ENCODE data around the gene TEKT5.
"Not testable (repeated sequence)": the region's sequence is repeated elsewhere in the genome, so short reads cannot be mapped to it uniquely, and the experiment has no call there.

The TEKT5 gene

DNA sequence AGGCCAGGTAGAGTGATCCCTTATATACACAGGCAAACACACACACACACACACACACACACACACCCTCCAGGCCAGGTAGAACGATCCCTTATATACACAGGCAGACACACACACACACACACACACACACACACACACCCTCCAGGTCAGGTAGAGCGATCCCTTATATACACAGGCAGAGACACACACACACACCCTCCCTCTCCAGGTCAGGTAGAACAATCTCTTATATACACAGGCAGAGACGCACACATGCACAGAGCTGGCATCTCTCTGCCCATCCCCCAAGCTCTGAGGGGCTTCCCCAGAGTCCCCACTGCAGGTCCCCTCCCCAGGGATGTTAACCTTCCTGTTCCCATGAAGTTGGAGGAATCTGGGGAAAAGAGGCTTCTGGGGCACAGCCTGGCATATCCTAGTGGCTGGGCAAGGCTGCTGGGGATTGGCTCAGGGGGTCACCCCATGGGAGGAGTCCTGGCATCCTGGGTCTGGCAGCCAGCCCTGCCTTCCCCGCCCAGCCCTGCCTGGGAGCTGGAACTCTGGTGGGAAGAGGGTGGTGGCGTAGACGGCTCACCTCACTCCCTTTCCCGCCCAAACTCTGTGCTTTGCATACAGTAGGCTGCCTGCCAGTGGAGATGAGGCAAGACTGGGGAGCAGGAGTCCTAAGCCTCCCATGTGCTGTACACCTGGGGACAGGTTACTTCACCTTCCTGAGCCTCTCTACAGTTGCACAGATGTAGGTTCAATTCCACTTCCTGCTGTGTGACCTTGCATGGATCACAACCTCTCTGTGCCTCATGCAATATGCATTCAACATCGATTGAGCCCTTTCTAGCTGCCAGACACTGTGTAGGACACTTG lies 41.8 kb downstream of the TEKT5 start:
- Histone ChIP-seq H3K23ac (ENCODE audit: low read depth, low read length, poor library complexity) (no peak overlapping the region), H3K9ac (ENCODE audit: low read depth, low read length, poor library complexity) (peak overlapping the region; percentile 21), H3K18ac (ENCODE audit: low read length) (peak overlapping the region; percentile 77), H3K27ac (replicated peaks; ENCODE audit: low read length) (no peak overlapping the region), H3K4me2 (ENCODE audit: insufficient read depth, low read length, poor library complexity, severe bottlenecking) (no peak overlapping the region), H2AK5ac (ENCODE audit: low read depth, low read length) (no peak overlapping the region), H3K36me3 (replicated peaks in 1 of 2; ENCODE audit: control insufficient read depth in 2 of 2, insufficient read depth in 2 of 2, low read length in 2 of 2) (no peaks in the 10 kb centered on the region), H2BK12ac (ENCODE audit: low read length) (no peak overlapping the region), H4K91ac (ENCODE audit: low read depth, low read length, poor library complexity) (no peak overlapping the region), H3K9me3 (replicated peaks in 1 of 2; ENCODE audit: control insufficient read depth in 2 of 2, insufficient read depth in 1 of 2, low read depth in 1 of 2, low read length in 2 of 2) (no peaks in the 10 kb centered on the region), H2BK15ac (ENCODE audit: low read length) (no peak overlapping the region), H2AFZ (ENCODE audit: low read length) (no peak overlapping the region), H3K4ac (ENCODE audit: low read length) (no peak overlapping the region), H2BK120ac (ENCODE audit: low read depth, low read length) (no peak overlapping the region), H4K8ac (ENCODE audit: low read depth, low read length) (peak overlapping the region; percentile 92), H3K4me3 (ENCODE audit: low read length in 2 of 2) (no peak overlapping the region), H3K27me3 (ENCODE audit: control insufficient read depth in 3 of 3, insufficient read depth in 3 of 3, low read depth in 1 of 3, low read length in 3 of 3) (no peaks in the 10 kb centered on the region), H3K4me1 (ENCODE audit: control insufficient read depth in 2 of 2, insufficient read depth in 1 of 2, low read depth in 1 of 2, low read length in 2 of 2) (no peaks in the 10 kb centered on the region), H3K79me1 (ENCODE audit: low read depth, low read length) (peaks cover 2% of the 10 kb centered on the region), H3K14ac (ENCODE audit: low read length) (no peak overlapping the region), H2BK5ac (ENCODE audit: low read length) (no peak overlapping the region)
- WGBS, 2 donors (ENCODE audit: extremely low coverage in 2 of 2, insufficient read length in 2 of 2, insufficient replicate concordance in 1 of 2) = no CpG with 5 or more reads among the region's 8 CpGs
- DNase-seq (ENCODE audit: low spot score) = no peak

- H2BK12ac ChIP-seq (ENCODE audit: low read length); H3K79me1 ChIP-seq (ENCODE audit: low read depth, low read length); H3K4me2 ChIP-seq (ENCODE audit: insufficient read depth, low read length, poor library complexity, severe bottlenecking); H3K14ac ChIP-seq (ENCODE audit: low read length); H3K4ac ChIP-seq (ENCODE audit: low read length); H3K27me3 ChIP-seq (ENCODE audit: control insufficient read depth in 3 of 3, insufficient read depth in 3 of 3, low read depth in 1 of 3, low read length in 3 of 3); H2BK15ac ChIP-seq (ENCODE audit: low read length); H2BK120ac ChIP-seq (ENCODE audit: low read depth, low read length); H3K23ac ChIP-seq (ENCODE audit: low read depth, low read length, poor library complexity); H2BK5ac ChIP-seq (ENCODE audit: low read length); H2AFZ ChIP-seq (ENCODE audit: low read length); H4K91ac ChIP-seq (ENCODE audit: low read depth, low read length, poor library complexity); H3K4me3 ChIP-seq (ENCODE audit: low read length in 2 of 2); H2AK5ac ChIP-seq (ENCODE audit: low read depth, low read length); H4K8ac ChIP-seq (ENCODE audit: low read depth, low read length); H3K18ac ChIP-seq (ENCODE audit: low read length); H3K36me3 ChIP-seq (replicated peaks in 1 of 2; ENCODE audit: control insufficient read depth in 2 of 2, insufficient read depth in 2 of 2, low read length in 2 of 2); DNase-seq (ENCODE audit: low spot score); H3K9me3 ChIP-seq (replicated peaks in 1 of 2; ENCODE audit: control insufficient read depth in 2 of 2, insufficient read depth in 1 of 2, low read depth in 1 of 2, low read length in 2 of 2); H3K4me1 ChIP-seq (ENCODE audit: control insufficient read depth in 2 of 2, insufficient read depth in 1 of 2, low read depth in 1 of 2, low read length in 2 of 2); H3K27ac ChIP-seq (replicated peaks; ENCODE audit: low read length); H3K9ac ChIP-seq (ENCODE audit: low read depth, low read length, poor library complexity): not testable (repeated sequence)
- WGBS, 2 donors (ENCODE audit: extremely low coverage in 2 of 2, insufficient read length in 2 of 2, insufficient replicate concordance in 1 of 2) = no CpG with 5 or more reads among the region's 1 CpG
Measured at GRCh38 chr16:10649098-10649497, 45.6 kb downstream of the TEKT5 start.

- H3K79me1 ChIP-seq (ENCODE audit: low read depth, low read length) = peaks cover 2% of the 10 kb centered on the region
- no peaks in the 10 kb centered on the region for H3K36me3 ChIP-seq (replicated peaks in 1 of 2; ENCODE audit: control insufficient read depth in 2 of 2, insufficient read depth in 2 of 2, low read length in 2 of 2)
- H3K4me2 ChIP-seq (ENCODE audit: insufficient read depth, low read length, poor library complexity, severe bottlenecking) = no peak overlapping the region
- no peak overlapping the region for H2AK5ac ChIP-seq (ENCODE audit: low read depth, low read length)
- no peak overlapping the region for H3K4me3 ChIP-seq (ENCODE audit: low read length in 2 of 2)
- no peak overlapping the region for H3K18ac ChIP-seq (ENCODE audit: low read length)
- no peak overlapping the region for H3K4ac ChIP-seq (ENCODE audit: low read length)
- no peak overlapping the region for H3K23ac ChIP-seq (ENCODE audit: low read depth, low read length, poor library complexity)
- peaks cover under 1 to 5% of the 10 kb centered on the region in 2 donors for H3K4me1 ChIP-seq (ENCODE audit: control insufficient read depth in 2 of 2, insufficient read depth in 1 of 2, low read depth in 1 of 2, low read length in 2 of 2)
- no peak overlapping the region for H4K8ac ChIP-seq (ENCODE audit: low read depth, low read length)
- H2BK5ac ChIP-seq (ENCODE audit: low read length) = no peak overlapping the region
- H3K9ac ChIP-seq (ENCODE audit: low read depth, low read length, poor library complexity) = no peak overlapping the region
- DNase-seq (ENCODE audit: low spot score) = no peak
- H3K14ac ChIP-seq (ENCODE audit: low read length) = no peak overlapping the region
- H3K27ac ChIP-seq (replicated peaks; ENCODE audit: low read length) = no peak overlapping the region
- H2BK15ac ChIP-seq (ENCODE audit: low read length) = no peak overlapping the region
- no peak overlapping the region for H4K91ac ChIP-seq (ENCODE audit: low read depth, low read length, poor library complexity)
- no peaks in the 10 kb centered on the region for H3K9me3 ChIP-seq (replicated peaks in 1 of 2; ENCODE audit: control insufficient read depth in 2 of 2, insufficient read depth in 1 of 2, low read depth in 1 of 2, low read length in 2 of 2)
- H2BK12ac ChIP-seq (ENCODE audit: low read length) = no peak overlapping the region
- no peak overlapping the region for H2BK120ac ChIP-seq (ENCODE audit: low read depth, low read length)
- WGBS, 2 donors (ENCODE audit: extremely low coverage in 2 of 2, insufficient read length in 2 of 2, insufficient replicate concordance in 1 of 2) = no CpG with 5 or more reads among the region's 4 CpGs
- no peak overlapping the region for H2AFZ ChIP-seq (ENCODE audit: low read length)
- no peaks in the 10 kb centered on the region for H3K27me3 ChIP-seq (ENCODE audit: control insufficient read depth in 3 of 3, insufficient read depth in 3 of 3, low read depth in 1 of 3, low read length in 3 of 3)
Measured at GRCh38 chr16:10647721-10648296, 46.9 kb downstream of the TEKT5 start.

GRCh38 chr16:10647264-10647720 lies 47.4 kb downstream of the TEKT5 start:
- H2AK5ac ChIP-seq (ENCODE audit: low read depth, low read length) = no peak overlapping the region
- WGBS, 2 donors (ENCODE audit: extremely low coverage in 2 of 2, insufficient read length in 2 of 2, insufficient replicate concordance in 1 of 2) = no CpG with 5 or more reads among the region's 10 CpGs
- no peak overlapping the region for H3K9ac ChIP-seq (ENCODE audit: low read depth, low read length, poor library complexity)
- H4K91ac ChIP-seq (ENCODE audit: low read depth, low read length, poor library complexity) = no peak overlapping the region
- H3K36me3 ChIP-seq (replicated peaks in 1 of 2; ENCODE audit: control insufficient read depth in 2 of 2, insufficient read depth in 2 of 2, low read length in 2 of 2) = no peaks in the 10 kb centered on the region
- no peaks in the 10 kb centered on the region for H3K79me1 ChIP-seq (ENCODE audit: low read depth, low read length)
- no peak overlapping the region for H3K4ac ChIP-seq (ENCODE audit: low read length)
- H3K27ac ChIP-seq (replicated peaks; ENCODE audit: low read length) = no peak overlapping the region
- no peak for DNase-seq (ENCODE audit: low spot score)
- no peak overlapping the region for H3K18ac ChIP-seq (ENCODE audit: low read length)
- peaks cover 6 to 10% of the 10 kb centered on the region in 2 donors for H3K4me1 ChIP-seq (ENCODE audit: control insufficient read depth in 2 of 2, insufficient read depth in 1 of 2, low read depth in 1 of 2, low read length in 2 of 2)
- no peak overlapping the region for H2BK5ac ChIP-seq (ENCODE audit: low read length)
- no peak overlapping the region for H3K4me2 ChIP-seq (ENCODE audit: insufficient read depth, low read length, poor library complexity, severe bottlenecking)
- no peaks in the 10 kb centered on the region for H3K9me3 ChIP-seq (replicated peaks in 1 of 2; ENCODE audit: control insufficient read depth in 2 of 2, insufficient read depth in 1 of 2, low read depth in 1 of 2, low read length in 2 of 2)
- no peak overlapping the region for H4K8ac ChIP-seq (ENCODE audit: low read depth, low read length)
- no peak overlapping the region for H3K4me3 ChIP-seq (ENCODE audit: low read length in 2 of 2)
- no peak overlapping the region for H3K14ac ChIP-seq (ENCODE audit: low read length)
- no peak overlapping the region for H2BK12ac ChIP-seq (ENCODE audit: low read length)
- H3K23ac ChIP-seq (ENCODE audit: low read depth, low read length, poor library complexity) = no peak overlapping the region
- no peaks in the 10 kb centered on the region for H3K27me3 ChIP-seq (ENCODE audit: control insufficient read depth in 3 of 3, insufficient read depth in 3 of 3, low read depth in 1 of 3, low read length in 3 of 3)
- H2AFZ ChIP-seq (ENCODE audit: low read length) = no peak overlapping the region
- H2BK120ac ChIP-seq (ENCODE audit: low read depth, low read length) = no peak overlapping the region
- H2BK15ac ChIP-seq (ENCODE audit: low read length) = no peak overlapping the region
